HG03342 (cell line): ENCODE results near the gene FCGR3B.
"Not testable (repeated sequence)": the region's sequence is repeated elsewhere in the genome, so short reads cannot be mapped to it uniquely, and the experiment has no call there.

Source experiments
- ATAC-seq: cut with Tn5 transposase; IDR thresholded peaks from one replicate; pipeline ENCODE4 v1.9.1; 2021; ENCODE audit warnings: mild to moderate bottlenecking, moderate library complexity; ENCODE audit not compliant: unreplicated experiment

The FCGR3B gene

GRCh38 chr1:161631076-161631475 is at the start of gene FCGR3B:
TSS of gene FCGR3B (minus strand) at chr1:161631176. CDS start at chr1:161631094, 82 bp downstream.
- no peak for ATAC-seq

GRCh38 chr1:161678500-161678899 is 47.5 kb upstream of the FCGR3B start:
- no peak for ATAC-seq

- ATAC-seq, result no peak
Observed at GRCh38 chr1:161676958-161677689, 46.1 kb upstream of the FCGR3B start.

- no peak for ATAC-seq
Observed at GRCh38 chr1:161676441-161676840, 45.5 kb upstream of the FCGR3B start.

GRCh38 chr1:161674908-161675307 is 43.9 kb upstream of the FCGR3B start:
- not testable (repeated sequence) for ATAC-seq

GRCh38 chr1:161674447-161674846 is 43.5 kb upstream of the FCGR3B start:
- not testable (repeated sequence) for ATAC-seq

GRCh38 chr1:161673437-161673836 is 42.5 kb upstream of the FCGR3B start:
- not testable (repeated sequence) for ATAC-seq

- not testable (repeated sequence) for ATAC-seq
Observed at GRCh38 chr1:161671045-161672020, 40.4 kb upstream of the FCGR3B start.

- not testable (repeated sequence) for ATAC-seq
Observed at GRCh38 chr1:161664689-161665088, 33.7 kb upstream of the FCGR3B start.

- not testable (repeated sequence) for ATAC-seq
Observed at GRCh38 chr1:161663569-161663968, 32.6 kb upstream of the FCGR3B start.

- ATAC-seq, result peak; percentile 72
Observed at GRCh38 chr1:161662684-161663339, 31.8 kb upstream of the FCGR3B start, which contains the start of gene FCGR2B. TSS of gene FCGR2B (plus strand) at chr1:161663143. CDS start at chr1:161663242, 99 bp downstream.

- ATAC-seq, result not testable (repeated sequence)
Observed at GRCh38 chr1:161661660-161662311, 30.8 kb upstream of the FCGR3B start.

GRCh38 chr1:161658524-161658923 is 27.5 kb upstream of the FCGR3B start:
- not testable (repeated sequence) for ATAC-seq

GRCh38 chr1:161653971-161654370 is 23.0 kb upstream of the FCGR3B start:
- ATAC-seq, result not testable (repeated sequence)

GRCh38 chr1:161653541-161653940 is 22.6 kb upstream of the FCGR3B start:
- not testable (repeated sequence) for ATAC-seq

- not testable (repeated sequence) for ATAC-seq
Observed at GRCh38 chr1:161647507-161648360, 16.8 kb upstream of the FCGR3B start.

GRCh38 chr1:161644855-161645254 is 13.9 kb upstream of the FCGR3B start:
- ATAC-seq, result not testable (repeated sequence)

GRCh38 chr1:161643481-161644208 is 12.7 kb upstream of the FCGR3B start:
- ATAC-seq, result not testable (repeated sequence)

GRCh38 chr1:161642697-161643096 is 11.7 kb upstream of the FCGR3B start:
- not testable (repeated sequence) for ATAC-seq
